Aorta (tissue), 5 donors: ENCODE data around the gene BTBD9. TPM values are rescaled to one million over a fixed set of nuclear protein-coding genes. Genes with fewer than 3 reads are reported as not detected.

Source experiments
- ATAC-seq: fragments of 200-7000 bp; cut with Tn5 transposase; one replicate; pipeline ENCODE4 v1.9.1; 2022; ENCODE audit warnings: moderate library complexity; ENCODE audit not compliant: low FRiP score
- DNase-seq, 2 donors: peaks; one replicate each; pipeline ENCODE4 v3.0.0-alpha.2; 2020
- H3K27ac ChIP-seq, 2 donors: one replicate each; pipeline ENCODE4 v1.5.1; 2013; ENCODE audit warnings: low read length in 2 of 2, mild to moderate bottlenecking in 2 of 2, moderate library complexity in 2 of 2, control low read depth in 1 of 2, inconsistent platforms in 1 of 2, low read depth in 1 of 2
- H3K27me3 ChIP-seq, 2 donors: one replicate each; pipeline ENCODE4 v1.6.1; 2013; ENCODE audit warnings: control low read depth in 1 of 2, low read length in 1 of 2, mild to moderate bottlenecking in 1 of 2, moderate library complexity in 1 of 2; ENCODE audit not compliant: insufficient read depth in 2 of 2, control insufficient read depth in 1 of 2
- H3K36me3 ChIP-seq, 2 donors: one replicate each; pipeline ENCODE4 v1.6.1; 2013; ENCODE audit warnings: control low read depth in 1 of 2, low read length in 1 of 2, mild to moderate bottlenecking in 1 of 2; ENCODE audit not compliant: insufficient read depth in 2 of 2, control insufficient read depth in 1 of 2
- H3K4me1 ChIP-seq, 2 donors: one replicate each; pipeline ENCODE4 v1.6.1; 2013; ENCODE audit warnings: low read length in 2 of 2, control low read depth in 1 of 2, mild to moderate bottlenecking in 1 of 2, moderate library complexity in 1 of 2; ENCODE audit not compliant: insufficient read depth in 2 of 2, control insufficient read depth in 1 of 2
- H3K4me3 ChIP-seq, 2 donors: one replicate each; pipeline ENCODE4 v1.5.1; 2013; ENCODE audit warnings: low read length in 2 of 2, control low read depth in 1 of 2, mild to moderate bottlenecking in 1 of 2
- H3K9me3 ChIP-seq: one replicate; pipeline ENCODE4 v1.6.1; 2013; ENCODE audit warnings: mild to moderate bottlenecking, low read length; ENCODE audit not compliant: control insufficient read depth
- WGBS, 2 donors: extraction: QIAGEN DNeasy Blood & Tissue Kit; methylation state at CpG; one replicate each; pipeline ENCODE4 v1.1.7; 2013; 5-methylcytosine and 5-hydroxymethylcytosine counted together
- intact Hi-C, 2 donors: fragments of 100-400 bp; cut with DNase I; formaldehyde crosslinking; loops; one replicate each; pipeline versions ENCODE4 v1.14.2 to v1.15.0; 2022
- polyA plus RNA-seq, 2 donors: library from polyadenylated mRNA; stranded (reverse); fragments of 200-250 nt; gene quantifications; one replicate each; pipeline ENCODE4 v1.2.3, GENCODE V29; 2013
- total RNA-seq, 2 donors: library from RNA; stranded (reverse); fragmentation: NEBNext Ultra II Directional; extraction: Animal tissue kit (Norgen Biotek cat#: 25700); gene quantifications; one replicate each; pipeline ENCODE4 v1.2.1, GENCODE V29; 2021
- donor health status: healthy with polysubstance abuse.
- donor health status: Bipolar disorder and iron deficiency.
- donor health status: DM: no; HTN: no; CAD: no.
- donor health status: DM: no; HTN: no; CAD: no.
- donor health status: DM: yes; HTN: yes; CAD: no.

Gene BTBD9
- total and polyA plus RNA-seq, 4 donors = 1.5 to 23.6 (median 12.4) TPM

DNA sequence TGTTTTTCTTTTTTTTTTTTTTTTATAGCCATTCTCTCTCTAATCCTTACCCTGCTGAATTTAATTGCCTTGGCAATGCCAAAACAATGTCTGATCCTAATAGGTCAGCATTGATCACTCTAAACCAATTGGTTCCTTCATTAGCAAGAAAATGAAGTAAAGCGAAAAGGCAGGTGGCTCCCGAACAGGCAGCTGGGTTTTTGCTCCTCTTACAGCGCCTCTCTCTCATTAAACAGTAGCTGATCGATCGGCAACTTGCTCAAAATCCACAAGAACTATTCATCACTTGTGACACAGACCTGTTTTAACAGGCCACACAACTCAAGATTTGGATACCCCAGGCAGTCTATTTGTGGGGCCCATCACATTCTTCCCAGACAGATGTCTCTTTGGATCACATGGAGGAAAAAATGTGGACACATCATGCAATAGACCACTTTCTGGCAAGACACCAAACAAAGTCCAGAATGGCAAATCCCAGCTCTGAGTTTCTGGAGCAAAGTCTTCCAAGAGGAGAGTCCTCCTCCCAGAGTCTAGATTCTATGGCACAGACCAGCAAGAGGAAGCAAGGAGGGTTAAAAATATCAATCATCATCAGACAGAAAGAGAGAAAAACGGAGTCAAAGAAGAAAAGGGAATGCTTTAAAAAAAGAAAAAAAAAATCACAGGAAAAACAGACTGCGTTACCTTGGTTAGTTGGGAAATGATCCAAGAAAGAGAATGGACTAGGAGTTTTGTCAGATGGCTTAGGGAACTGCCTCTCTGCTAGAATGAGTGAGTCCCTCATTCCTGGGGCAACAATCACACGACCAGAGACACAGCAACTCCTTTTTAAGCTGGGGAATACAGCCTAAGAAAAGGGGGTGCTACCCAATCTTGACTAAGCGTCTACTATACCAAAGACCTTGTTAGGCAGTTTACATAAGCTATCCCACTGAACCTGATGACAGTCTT is 247.8 kb downstream of the BTBD9 start:
- Histone ChIP-seq H3K27me3 (no peaks in the 10 kb centered on the region), H3K4me3 (no peak overlapping the region), H3K9me3 (no peaks in the 10 kb centered on the region), H3K36me3 (no peaks in the 10 kb centered on the region), H3K4me1 (no peaks in the 10 kb centered on the region), H3K27ac (no peak overlapping the region)
- no peak for DNase-seq
- intact Hi-C loops = no loop called here
- 83 to 89% methylated on average over 9 of the region's 9 CpGs for WGBS, 2 donors
- no peak for ATAC-seq

DNA sequence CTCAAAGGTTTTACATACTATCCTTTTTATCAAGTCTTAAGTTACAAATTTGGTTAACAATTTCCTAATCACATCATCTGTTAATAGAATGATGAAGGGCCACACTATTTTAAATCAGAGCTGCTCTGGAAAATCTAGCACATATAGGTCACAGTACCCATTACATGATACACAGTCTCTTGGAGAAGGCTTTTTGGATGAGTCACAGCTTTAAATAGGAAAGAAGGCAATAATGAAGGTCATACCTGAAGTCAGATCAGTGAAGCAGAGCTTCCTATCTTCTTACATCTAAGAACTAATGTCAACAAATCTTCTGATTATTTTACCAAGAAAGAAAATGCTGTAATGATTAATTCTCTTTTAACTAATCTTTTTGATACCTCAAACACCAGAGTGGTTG is 248.5 kb downstream of the BTBD9 start:
- ATAC-seq (no peak), DNase-seq (no peak)
- no peaks in the 10 kb centered on the region for H3K9me3 ChIP-seq
- intact Hi-C loops = no loop called here
- H3K4me3 ChIP-seq = no peak overlapping the region
- H3K4me1 ChIP-seq = no peaks in the 10 kb centered on the region
- no peaks in the 10 kb centered on the region for H3K36me3 ChIP-seq
- H3K27me3 ChIP-seq = no peaks in the 10 kb centered on the region
- H3K27ac ChIP-seq = no peak overlapping the region

DNA sequence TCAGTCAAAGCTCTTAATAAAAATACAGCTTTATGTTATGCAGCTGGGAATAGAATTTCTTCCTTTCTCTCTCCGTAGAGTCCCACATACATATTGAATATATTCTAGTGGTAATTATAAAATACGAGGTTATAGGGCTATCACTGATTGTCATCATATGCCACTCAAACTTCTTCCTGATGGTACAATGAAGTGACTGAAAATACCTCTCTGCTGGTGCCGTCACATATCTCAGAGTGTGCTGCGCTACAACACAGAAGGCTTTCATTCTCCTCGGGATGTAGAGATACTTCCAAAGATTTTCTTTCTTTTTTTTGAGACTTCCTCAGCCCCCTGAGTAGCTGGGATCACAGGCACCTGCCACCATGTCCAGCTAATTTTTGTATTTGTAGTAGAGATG is 249.9 kb downstream of the BTBD9 start:
- ATAC-seq (no peak), DNase-seq (no peak)
- Histone ChIP-seq H3K27me3 (no peaks in the 10 kb centered on the region), H3K27ac (no peak overlapping the region), H3K4me1 (no peaks in the 10 kb centered on the region), H3K4me3 (no peak overlapping the region), H3K36me3 (no peaks in the 10 kb centered on the region), H3K9me3 (no peaks in the 10 kb centered on the region)
- WGBS, 2 donors = 96 to 97% methylated on average over 5 of the region's 5 CpGs
- intact Hi-C loops = no loop called here

DNA sequence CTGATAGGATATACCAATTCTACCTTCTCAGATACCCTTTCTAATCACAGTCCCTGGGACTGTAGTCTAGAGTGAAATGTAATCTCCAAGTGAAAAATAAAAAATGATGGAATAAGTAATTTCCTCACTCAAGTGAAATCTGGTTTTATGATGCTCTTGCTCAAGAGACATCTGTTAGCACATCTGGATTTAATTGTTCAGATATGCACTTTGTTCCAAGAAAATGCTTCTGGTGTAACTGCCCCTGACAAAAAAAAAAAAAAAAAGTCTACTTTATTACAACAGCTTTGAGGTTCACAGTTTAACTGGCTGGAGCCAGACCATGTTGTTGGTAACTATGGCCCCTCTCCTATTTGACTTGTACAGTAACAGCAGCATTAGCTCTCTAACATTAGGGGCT is 251.8 kb downstream of the BTBD9 start:
- intact Hi-C loops = no loop called here
- no peak overlapping the region for H3K4me3 ChIP-seq
- no peaks in the 10 kb centered on the region for H3K4me1 ChIP-seq
- no peaks in the 10 kb centered on the region for H3K27me3 ChIP-seq
- ATAC-seq (peak; percentile 11), DNase-seq (no peak)
- no peak overlapping the region for H3K27ac ChIP-seq
- H3K9me3 ChIP-seq = no peaks in the 10 kb centered on the region
- no peaks in the 10 kb centered on the region for H3K36me3 ChIP-seq

DNA sequence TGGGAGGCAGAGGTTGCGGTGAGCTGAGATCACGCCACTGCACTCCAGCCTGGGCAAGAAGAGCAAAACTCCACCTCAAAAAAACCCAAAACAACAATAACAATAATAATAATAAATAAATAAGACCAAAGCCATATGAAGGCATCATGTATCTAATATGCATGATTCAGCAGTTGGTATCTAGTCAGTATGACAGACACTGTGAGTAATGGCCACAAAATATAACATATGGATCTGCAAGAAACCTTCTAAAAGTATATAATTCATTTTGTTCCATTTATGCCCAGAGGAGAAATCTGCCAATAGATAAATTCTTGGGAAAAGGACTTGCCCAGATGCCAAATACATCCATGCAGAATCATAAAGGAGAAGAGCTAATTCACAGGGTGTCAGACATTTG is 252.3 kb downstream of the BTBD9 start:
- 99 to 100% methylated on average over 2 of the region's 2 CpGs for WGBS, 2 donors
- no peak for ATAC-seq
- Histone ChIP-seq H3K27ac (no peak overlapping the region), H3K4me1 (no peaks in the 10 kb centered on the region), H3K36me3 (no peaks in the 10 kb centered on the region), H3K9me3 (no peaks in the 10 kb centered on the region), H3K4me3 (no peak overlapping the region), H3K27me3 (no peaks in the 10 kb centered on the region)
- DNase-seq = no peak
- intact Hi-C loops = no loop called here

DNA sequence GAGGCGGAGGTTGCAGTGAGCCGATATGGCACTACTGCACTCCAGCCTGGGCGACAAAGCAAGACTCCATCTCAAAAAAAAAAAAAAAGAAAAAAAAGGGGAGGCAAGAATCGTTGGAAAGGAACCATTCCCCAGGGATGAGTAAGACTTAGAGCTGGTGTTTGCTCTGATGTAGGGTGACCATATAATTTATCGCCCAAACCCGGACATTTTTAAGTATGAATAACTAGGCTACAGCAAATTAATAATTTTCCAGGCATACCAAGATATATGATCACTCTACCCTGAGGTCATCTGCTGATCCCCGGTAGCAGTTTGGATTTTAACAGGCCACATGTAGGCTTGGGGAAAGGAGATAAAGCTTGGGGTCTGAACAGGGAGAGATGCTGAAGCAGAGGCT is 260.9 kb downstream of the BTBD9 start:
- H3K27ac ChIP-seq = no peak overlapping the region
- no peak for ATAC-seq
- no peaks in the 10 kb centered on the region for H3K9me3 ChIP-seq
- no peaks in the 10 kb centered on the region for H3K4me1 ChIP-seq
- H3K4me3 ChIP-seq = no peak overlapping the region
- H3K27me3 ChIP-seq = no peaks in the 10 kb centered on the region
- H3K36me3 ChIP-seq = no peaks in the 10 kb centered on the region
- 82 to 86% methylated on average over 7 of the region's 7 CpGs for WGBS, 2 donors
- intact Hi-C loops = no loop called here
- DNase-seq = no peak

DNA sequence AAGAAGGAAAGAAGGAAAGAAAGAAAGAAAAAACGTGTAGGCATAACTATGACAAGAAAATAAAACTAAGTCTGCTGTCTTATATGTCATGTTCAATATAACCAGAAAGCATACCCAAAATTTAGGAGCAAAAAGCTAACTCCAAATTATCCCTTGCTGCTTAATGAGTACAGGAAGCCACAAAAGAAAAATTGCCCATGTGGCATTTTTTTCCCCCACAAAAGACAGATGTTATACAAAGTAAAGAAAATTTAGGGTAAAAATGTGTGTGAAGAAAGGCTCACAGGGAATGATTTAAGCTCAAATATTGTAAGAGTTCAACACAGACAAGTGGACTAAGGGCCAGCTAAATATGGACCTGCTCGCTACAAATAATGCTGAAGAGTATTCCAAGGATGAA is 263.8 kb downstream of the BTBD9 start:
- WGBS, 2 donors = 88 to 91% methylated on average over 2 of the region's 2 CpGs
- H3K36me3 ChIP-seq = no peaks in the 10 kb centered on the region
- DNase-seq (no peak), ATAC-seq (no peak)
- no peak overlapping the region for H3K4me3 ChIP-seq
- H3K4me1 ChIP-seq = no peaks in the 10 kb centered on the region
- H3K9me3 ChIP-seq = no peaks in the 10 kb centered on the region
- no peaks in the 10 kb centered on the region for H3K27me3 ChIP-seq
- intact Hi-C loops = no loop called here
- H3K27ac ChIP-seq = no peak overlapping the region

DNA sequence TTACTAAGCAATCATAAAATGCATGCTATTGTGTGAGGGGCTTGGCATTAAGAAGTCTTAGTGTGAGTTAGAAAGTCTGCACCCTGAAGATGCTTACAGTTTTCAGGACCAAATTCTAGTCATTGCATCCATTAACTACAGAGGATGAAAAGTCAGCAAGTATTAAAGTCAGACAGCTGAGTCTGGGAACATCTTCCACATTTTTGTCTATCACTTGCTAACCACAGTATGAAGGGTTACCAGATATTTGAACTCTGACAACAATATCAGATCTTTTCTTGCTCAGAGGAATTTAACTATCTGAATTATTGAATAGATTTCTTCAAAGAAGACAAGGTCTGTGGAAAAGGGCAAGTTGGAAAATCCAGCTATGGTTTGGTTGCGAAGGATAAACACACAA is 264.4 kb downstream of the BTBD9 start:
- DNase-seq = no peak

DNA sequence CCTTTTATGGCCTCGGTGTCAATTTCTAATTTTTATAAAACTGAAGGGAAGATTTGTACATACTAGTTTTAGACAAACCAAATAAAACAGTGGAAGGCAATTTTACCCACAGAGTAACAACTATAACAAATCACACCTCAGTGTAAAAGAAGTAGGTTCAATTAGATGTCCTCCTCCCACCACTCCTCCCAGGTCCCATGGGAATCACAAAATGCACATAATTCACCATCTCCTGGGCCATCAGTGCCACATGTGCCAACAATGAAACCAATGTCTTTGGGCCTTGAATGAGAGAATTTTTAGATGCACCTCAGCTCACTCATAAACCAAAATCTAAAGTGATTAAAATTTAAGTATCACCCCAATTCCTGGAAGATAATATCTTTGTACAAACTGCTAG is 267.8 kb downstream of the BTBD9 start:
- intact Hi-C loops = no loop called here
- no peak for DNase-seq
- 89 to 95% methylated on average over 1 of the region's 1 CpG for WGBS, 2 donors
- H3K4me3 ChIP-seq = no peak overlapping the region
- no peaks in the 10 kb centered on the region for H3K9me3 ChIP-seq
- no peaks in the 10 kb centered on the region for H3K4me1 ChIP-seq
- H3K27me3 ChIP-seq = no peaks in the 10 kb centered on the region
- no peak overlapping the region for H3K27ac ChIP-seq
- no peaks in the 10 kb centered on the region for H3K36me3 ChIP-seq
- no peak for ATAC-seq

More for the DNA sequence above, 264.4 kb downstream of the BTBD9 start:
- Histone ChIP-seq H3K36me3 (no peaks in the 10 kb centered on the region), H3K4me1 (no peaks in the 10 kb centered on the region), H3K4me3 (no peak overlapping the region), H3K9me3 (no peaks in the 10 kb centered on the region), H3K27me3 (no peaks in the 10 kb centered on the region), H3K27ac (no peak overlapping the region)
- WGBS, 2 donors = 99 to 100% methylated on average over 1 of the region's 1 CpG
- no peak for ATAC-seq
- intact Hi-C loops = no loop called here
